ENCODE data around the gene PFDN2.
A peak's percentile ranks its signal among the peaks of the same experiment; 100 is the strongest.

The PFDN2 gene

GRCh38 chr1:161073474-161074121, 44.2 kb downstream of the PFDN2 start:
- no peaks in the 10 kb centered on the region for H3K36me3 ChIP-seq (replicated peaks)
- no peaks in the 10 kb centered on the region for H3K27me3 ChIP-seq (replicated peaks)
- H3K4me3 ChIP-seq (ENCODE audit: low read depth, low read length) = no peak overlapping the region
- TF ChIP-seq CTCF (IDR thresholded peaks at IDR 0.05; ENCODE audit: low read depth, low read length, missing control alignments) = no peak
- no peak for DNase-seq
- no peak overlapping the region for H3K27ac ChIP-seq
- in situ Hi-C loops (cut with HindIII; ENCODE audit: low pct_ligation_motif_present, low sequenced_read_pairs) = no loop called here

- H3K36me3 ChIP-seq (replicated peaks) = no peaks in the 10 kb centered on the region
- TF ChIP-seq CTCF (IDR thresholded peaks at IDR 0.05; ENCODE audit: low read depth, low read length, missing control alignments) = no peak
- in situ Hi-C loops (cut with HindIII; ENCODE audit: low pct_ligation_motif_present, low sequenced_read_pairs) = no loop called here
- H3K27me3 ChIP-seq (replicated peaks) = no peaks in the 10 kb centered on the region
- no peak for DNase-seq
- H3K27ac ChIP-seq = no peak overlapping the region
- no peak overlapping the region for H3K4me3 ChIP-seq (ENCODE audit: low read depth, low read length)
Observed at GRCh38 chr1:161072751-161073449, 44.9 kb downstream of the PFDN2 start.

- no peak overlapping the region for H3K4me3 ChIP-seq (ENCODE audit: low read depth, low read length)
- in situ Hi-C loops (cut with HindIII; ENCODE audit: low pct_ligation_motif_present, low sequenced_read_pairs) = no loop called here
- peak; percentile 75 for TF ChIP-seq CTCF (IDR thresholded peaks at IDR 0.05; ENCODE audit: low read depth, low read length, missing control alignments)
- no peaks in the 10 kb centered on the region for H3K36me3 ChIP-seq (replicated peaks)
- no peak overlapping the region for H3K27ac ChIP-seq
- no peaks in the 10 kb centered on the region for H3K27me3 ChIP-seq (replicated peaks)
- DNase-seq = peak; percentile 32
Observed at GRCh38 chr1:161071886-161072371, 45.9 kb downstream of the PFDN2 start.

GRCh38 chr1:161070761-161071160, 47.1 kb downstream of the PFDN2 start:
- in situ Hi-C loops (cut with HindIII; ENCODE audit: low pct_ligation_motif_present, low sequenced_read_pairs) = no loop called here
- no peak for DNase-seq
- Histone ChIP-seq H3K27me3 (replicated peaks) (no peaks in the 10 kb centered on the region), H3K27ac (no peak overlapping the region), H3K4me3 (ENCODE audit: low read depth, low read length) (no peak overlapping the region), H3K36me3 (replicated peaks) (no peaks in the 10 kb centered on the region)
- no peak for TF ChIP-seq CTCF (IDR thresholded peaks at IDR 0.05; ENCODE audit: low read depth, low read length, missing control alignments)

GRCh38 chr1:161069731-161070270, 48.0 kb downstream of the PFDN2 start, which contains the start of gene ARHGAP30:
Gene ARHGAP30 (minus strand): TSS chr1:161069891. CDS start chr1:161069624, 267 bp downstream.
- Histone ChIP-seq H3K4me3 (ENCODE audit: low read depth, low read length) (no peak within 1 kb of the TSS), H3K27me3 (replicated peaks) (no peaks in the 10 kb centered on the region), H3K27ac (no peak within 1 kb of the TSS), H3K36me3 (replicated peaks) (no peaks in the 10 kb centered on the region)
- no peak for TF ChIP-seq CTCF (IDR thresholded peaks at IDR 0.05; ENCODE audit: low read depth, low read length, missing control alignments)
- DNase-seq = no peak
- in situ Hi-C loops (cut with HindIII; ENCODE audit: low pct_ligation_motif_present, low sequenced_read_pairs) = no loop called here
